Tibial nerve (tissue), 3 donors: ENCODE data around the gene C1orf216.

ENCODE experiments used
- POLR2A ChIP-seq, 2 donors: fragments of 450-650 bp; IDR thresholded peaks; one replicate each; pipeline ENCODE4 v1.6.1; 2017; ENCODE audit warnings: antibody characterized with exemption in 2 of 2, mild to moderate bottlenecking in 2 of 2, moderate library complexity in 2 of 2
- TF ChIP-seq, protein P1 (sequence below), 5 experiments: fragments of 200-600 bp in 3 of 5; fragments of 450-650 bp in 2 of 5; sonication (generic) in 3 of 5; IDR thresholded peaks; one replicate each; pipeline ENCODE4 v1.5.1; 2016 to 2019; ENCODE audit warnings: antibody characterized with exemption in 5 of 5, mild to moderate bottlenecking in 3 of 5, moderate library complexity in 2 of 5

DNA sequence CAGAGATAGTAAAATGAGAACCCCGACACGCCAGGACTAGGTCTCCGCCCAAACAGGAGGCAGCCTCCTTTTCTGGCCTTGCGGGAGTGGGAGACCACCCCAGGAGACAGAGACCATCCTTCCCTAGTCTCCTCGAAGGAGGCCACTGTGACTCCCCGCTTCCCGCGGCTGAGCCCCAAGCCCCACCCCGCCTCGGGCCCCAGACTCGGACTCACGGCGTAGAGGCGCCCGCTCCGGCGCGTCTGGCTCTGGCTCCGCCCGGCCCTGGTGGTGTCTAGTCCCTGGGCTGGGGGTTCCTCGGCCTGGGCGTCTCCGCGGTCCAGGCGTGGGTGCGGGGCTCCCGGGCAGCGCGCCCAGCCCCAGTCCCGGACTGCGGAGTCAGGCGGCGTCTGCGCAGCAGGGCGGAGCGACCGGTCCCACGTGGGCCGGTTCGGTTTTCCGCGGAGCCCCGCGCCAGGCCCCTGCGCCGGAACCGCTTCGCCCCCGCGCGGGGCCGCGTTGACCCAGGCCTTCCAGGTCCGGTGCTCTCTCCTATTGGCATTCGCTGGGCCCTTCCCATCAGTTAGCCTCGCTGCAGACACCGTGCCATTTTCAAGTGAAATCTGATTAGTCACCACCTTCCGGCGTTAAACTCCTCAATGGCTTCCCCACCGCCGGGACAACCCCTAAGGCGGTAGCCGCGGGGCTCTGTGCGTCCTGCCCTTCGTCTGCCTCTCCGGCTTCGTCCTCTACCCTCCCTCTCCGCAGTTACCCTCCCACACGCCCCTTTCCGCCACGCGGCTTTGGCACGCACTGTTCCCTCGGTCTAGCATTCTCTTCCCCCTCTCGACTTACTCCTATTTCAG, at the start of gene C1orf216:
- TF ChIP-seq, protein P1, sequence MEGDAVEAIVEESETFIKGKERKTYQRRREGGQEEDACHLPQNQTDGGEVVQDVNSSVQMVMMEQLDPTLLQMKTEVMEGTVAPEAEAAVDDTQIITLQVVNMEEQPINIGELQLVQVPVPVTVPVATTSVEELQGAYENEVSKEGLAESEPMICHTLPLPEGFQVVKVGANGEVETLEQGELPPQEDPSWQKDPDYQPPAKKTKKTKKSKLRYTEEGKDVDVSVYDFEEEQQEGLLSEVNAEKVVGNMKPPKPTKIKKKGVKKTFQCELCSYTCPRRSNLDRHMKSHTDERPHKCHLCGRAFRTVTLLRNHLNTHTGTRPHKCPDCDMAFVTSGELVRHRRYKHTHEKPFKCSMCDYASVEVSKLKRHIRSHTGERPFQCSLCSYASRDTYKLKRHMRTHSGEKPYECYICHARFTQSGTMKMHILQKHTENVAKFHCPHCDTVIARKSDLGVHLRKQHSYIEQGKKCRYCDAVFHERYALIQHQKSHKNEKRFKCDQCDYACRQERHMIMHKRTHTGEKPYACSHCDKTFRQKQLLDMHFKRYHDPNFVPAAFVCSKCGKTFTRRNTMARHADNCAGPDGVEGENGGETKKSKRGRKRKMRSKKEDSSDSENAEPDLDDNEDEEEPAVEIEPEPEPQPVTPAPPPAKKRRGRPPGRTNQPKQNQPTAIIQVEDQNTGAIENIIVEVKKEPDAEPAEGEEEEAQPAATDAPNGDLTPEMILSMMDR (IDR thresholded peaks at IDR 0.05) = peak in 1 of 5 experiments; percentile 20
- TF ChIP-seq POLR2A (IDR thresholded peaks at IDR 0.05) = peak in 1 of 2 donors; percentile 66
